Inflammatory macrophage (primary cell): ENCODE data around the gene GPR183.

ENCODE experiments used
- DNase-seq, 2 donors: peaks; one replicate each; pipeline ENCODE4 v3.0.0-alpha.2; 2020 to 2022

The GPR183 gene

GRCh38 chr13:99311137-99311536 is 3.9 kb upstream of the GPR183 start:
- peak in 1 of 2 donors; percentile 36 for DNase-seq

DNA sequence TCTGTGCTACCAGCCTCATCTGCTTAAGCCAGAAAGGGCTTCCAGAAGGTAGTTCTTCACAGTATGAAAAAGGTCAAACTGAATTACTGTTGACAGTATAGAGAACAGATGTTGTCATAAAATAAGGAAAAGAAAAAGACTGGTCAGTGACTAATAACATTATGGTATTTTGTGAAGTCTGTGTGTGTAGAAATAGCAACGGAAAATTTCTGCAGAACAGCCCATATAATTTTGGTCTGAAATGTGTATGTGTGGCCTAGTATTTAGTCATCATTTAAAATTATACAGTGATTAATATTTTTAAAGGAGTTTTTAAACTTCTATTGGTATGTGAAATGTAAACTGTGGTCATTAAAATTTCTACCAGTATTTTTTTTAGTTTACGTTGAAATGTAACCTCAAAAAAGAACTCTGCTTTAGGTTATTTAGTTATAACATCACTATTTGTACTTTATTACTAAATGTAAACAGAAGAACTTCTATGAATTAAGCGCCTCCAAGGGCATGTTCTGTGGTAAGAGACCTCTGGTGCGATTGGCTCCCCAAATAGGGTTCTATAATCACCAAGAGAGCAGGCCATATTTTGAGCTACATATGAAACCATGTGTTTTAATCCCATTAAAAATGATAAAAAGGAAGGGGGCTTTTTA is 3.3 kb upstream of the GPR183 start:
- DNase-seq: peak; percentile 72 to 92

DNA sequence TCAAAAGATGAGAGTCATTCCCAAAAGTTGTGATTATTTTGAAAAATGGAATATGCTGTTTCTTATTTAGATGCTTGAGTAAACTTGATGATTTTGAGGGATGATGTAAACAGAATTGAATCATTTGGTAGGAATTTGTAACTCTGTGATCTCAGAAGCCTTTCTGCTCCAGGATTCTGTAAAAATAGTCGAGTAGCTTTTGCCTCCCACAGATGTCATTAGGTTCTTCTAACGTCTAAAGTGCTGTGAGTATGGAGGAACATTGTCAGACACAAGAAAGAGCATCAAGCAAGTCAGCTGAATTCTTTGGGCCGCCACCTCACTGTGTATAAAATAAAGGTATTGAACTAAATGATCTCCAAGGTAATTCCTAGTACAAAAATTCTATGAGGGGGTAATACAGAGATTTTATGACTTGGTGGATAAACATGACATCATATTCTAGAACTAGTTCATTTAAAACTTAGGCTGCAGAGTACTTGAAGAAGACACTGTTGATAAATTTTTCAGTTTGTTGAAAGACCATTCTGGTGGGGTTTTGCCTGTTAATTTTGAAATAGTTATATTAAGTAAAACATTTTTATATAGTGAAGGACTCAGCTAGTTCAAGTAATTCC is 1.4 kb upstream of the GPR183 start:
- peak; percentile 31 to 55 for DNase-seq

DNA sequence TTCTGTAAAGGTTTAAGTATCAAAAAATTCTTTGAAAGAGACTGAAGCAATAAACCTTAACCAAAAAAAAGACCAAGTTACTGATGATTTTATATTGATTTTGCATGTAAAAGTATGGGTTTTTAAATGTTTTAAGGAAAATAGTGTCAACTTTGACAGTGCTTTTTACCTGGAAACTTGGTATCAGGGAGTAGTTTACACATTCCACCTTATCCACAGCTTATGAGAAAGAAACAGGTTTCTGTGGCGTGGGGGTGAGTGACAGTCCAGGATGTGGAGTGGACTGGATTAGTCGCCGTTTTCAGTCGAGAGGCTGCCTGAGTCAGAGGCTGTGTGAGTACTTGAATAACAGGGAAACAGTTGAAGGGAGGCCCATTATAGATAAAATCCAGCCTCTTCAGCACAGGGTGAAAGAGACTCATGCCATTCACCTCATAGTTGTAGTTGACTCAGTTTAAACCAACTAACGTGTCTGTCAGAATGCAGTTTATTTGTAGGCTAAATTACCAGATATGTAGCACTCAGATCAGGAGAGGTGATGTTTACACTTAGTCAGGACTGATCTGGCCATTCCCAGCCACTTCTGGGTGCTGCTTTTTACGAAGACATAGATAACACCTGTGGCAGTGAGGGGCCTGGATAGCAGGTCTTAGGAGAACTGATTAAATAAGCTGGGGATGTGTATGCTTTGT is 595 bp upstream of the GPR183 start:
- DNase-seq: peak; percentile 40 to 64

DNA sequence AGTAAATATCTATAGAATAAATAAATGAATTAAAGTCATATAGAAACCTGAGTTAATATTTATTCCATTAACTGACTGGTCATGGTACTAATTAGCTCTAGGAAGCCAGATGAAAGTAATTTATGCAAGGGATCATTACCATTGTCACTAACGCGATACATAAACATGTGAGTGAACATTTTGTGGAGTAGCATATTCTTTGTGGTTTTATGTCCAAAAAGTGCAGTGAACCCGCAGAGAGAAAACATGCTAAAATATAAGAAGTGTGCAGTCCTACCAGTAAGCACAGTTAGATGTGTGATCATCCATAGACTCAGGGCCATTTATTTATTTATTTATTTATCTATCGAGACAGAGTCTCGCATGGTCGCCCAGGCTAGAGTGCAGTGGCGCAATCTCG is 1.6 kb downstream of the GPR183 start:
- DNase-seq: no peak

DNA sequence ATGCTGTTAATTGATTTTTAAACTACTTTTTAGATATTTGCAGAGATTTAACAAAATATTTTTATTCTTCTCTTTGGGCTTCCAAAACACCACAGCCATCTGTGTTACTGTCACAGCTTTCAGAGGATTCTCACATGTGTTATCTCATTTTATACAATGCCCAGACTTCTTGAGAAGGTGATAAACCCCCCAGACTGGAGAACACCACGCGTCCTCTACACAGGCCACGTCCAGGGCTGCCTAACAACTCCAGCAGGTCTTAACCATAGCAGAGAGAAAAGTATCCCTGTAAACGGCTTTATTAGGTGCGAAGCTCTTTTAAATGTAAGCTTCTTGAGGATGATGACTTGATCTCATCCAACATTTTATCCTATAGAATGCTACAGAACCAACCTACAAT is 2.0 kb downstream of the GPR183 start:
- DNase-seq: no peak

GRCh38 chr13:99304541-99304940 is 2.7 kb downstream of the GPR183 start:
- no peak for DNase-seq

- peak; percentile 61 to 76 for DNase-seq
Measured at GRCh38 chr13:99303863-99304521, 3.2 kb downstream of the GPR183 start.

GRCh38 chr13:99302637-99303505 is 4.3 kb downstream of the GPR183 start:
- no peak for DNase-seq

GRCh38 chr13:99301913-99302636 is 5.1 kb downstream of the GPR183 start:
- DNase-seq: no peak

DNA sequence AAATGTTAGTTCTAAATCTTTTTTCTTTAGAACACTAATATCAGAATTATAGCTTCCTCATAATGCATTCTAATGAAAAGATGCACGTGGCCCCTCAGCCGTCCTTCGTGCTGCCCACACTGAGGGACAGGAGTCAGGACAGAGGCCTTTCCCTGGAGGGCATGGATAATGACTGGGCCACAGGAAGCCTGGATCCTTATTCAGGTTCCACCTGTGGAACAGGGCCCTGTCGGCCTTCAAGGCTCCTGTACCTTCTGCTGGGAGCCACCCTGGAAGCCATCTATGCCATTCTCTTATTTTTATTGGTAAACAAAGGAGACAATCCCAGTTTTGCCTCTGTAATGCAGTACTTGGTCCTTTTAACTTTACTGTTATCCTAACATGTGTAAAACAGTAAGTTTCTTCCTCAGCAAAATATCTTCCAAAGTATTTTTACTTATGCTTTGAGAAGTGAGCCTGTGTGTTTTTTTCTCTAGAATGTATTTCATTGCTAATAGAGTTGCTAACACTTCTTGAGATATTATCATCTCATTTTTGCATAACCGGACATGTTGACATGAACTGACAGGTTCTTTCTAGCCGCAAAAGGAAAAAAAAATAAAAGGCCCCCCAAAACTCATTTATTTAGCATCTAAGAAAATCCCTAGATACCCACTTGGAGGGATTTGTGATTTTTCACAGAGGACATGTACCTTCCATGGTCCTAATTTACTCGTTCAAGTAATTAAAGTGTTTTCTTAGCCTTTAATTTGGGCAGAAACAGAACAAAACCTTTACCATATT is 6.0 kb downstream of the GPR183 start:
- no peak for DNase-seq

GRCh38 chr13:99299920-99300341 is 7.3 kb downstream of the GPR183 start:
- no peak for DNase-seq

DNA sequence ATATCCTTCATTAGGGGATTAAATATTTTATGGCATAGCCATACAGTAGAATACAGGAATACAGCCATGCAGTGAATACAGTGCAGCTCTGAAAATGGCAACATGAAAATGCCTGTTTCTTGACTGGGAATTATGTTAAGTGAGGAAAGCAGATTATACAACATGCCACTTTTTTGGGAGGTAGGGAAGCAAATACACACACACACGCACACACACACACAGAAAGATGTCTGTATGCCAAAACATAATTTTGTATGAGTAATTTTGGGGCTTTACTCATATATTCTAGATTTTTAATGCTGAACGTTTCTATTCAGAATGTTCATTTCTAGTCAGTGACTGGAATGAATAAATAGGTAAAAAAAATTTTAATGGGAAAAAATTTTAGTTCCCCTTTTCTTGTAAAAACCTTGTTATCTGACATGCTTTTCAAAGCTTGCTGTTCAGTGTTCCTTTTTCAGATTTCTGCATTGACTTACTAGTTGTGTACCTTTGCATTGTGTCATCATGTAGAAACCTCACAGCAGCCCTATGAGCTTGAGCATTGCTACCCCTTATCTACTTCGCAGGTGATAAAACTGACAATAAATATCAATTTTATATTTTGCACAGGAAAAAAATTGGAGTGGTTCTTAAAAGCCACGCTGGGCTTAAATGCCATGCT is 7.8 kb downstream of the GPR183 start:
- no peak for DNase-seq

- DNase-seq: no peak
Measured at GRCh38 chr13:99298056-99298455, 9.1 kb downstream of the GPR183 start.

DNA sequence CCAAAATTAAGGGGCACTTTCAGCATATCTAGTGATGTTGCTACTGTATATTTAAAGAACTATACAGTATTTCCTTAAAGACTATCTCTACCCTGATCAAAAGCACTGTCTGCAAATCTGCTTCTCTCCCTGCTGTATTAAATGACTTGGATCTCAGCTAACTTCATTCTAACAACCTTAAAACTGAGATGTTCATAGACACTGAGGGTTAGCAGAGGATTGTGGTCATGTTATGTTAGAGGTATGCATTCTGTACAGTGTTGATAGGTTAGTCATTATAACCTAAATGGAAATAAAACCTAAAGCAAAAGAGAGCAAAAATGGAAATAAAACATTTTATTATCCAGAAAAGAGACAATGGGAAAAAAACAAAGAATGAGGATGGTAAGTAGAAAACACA is 9.9 kb downstream of the GPR183 start:
- DNase-seq: no peak

GRCh38 chr13:99296398-99296797 is 10.8 kb downstream of the GPR183 start:
- peak in 1 of 2 donors; percentile 52 for DNase-seq

- no peak for DNase-seq
Measured at GRCh38 chr13:99295488-99296252, 11.5 kb downstream of the GPR183 start.

DNA sequence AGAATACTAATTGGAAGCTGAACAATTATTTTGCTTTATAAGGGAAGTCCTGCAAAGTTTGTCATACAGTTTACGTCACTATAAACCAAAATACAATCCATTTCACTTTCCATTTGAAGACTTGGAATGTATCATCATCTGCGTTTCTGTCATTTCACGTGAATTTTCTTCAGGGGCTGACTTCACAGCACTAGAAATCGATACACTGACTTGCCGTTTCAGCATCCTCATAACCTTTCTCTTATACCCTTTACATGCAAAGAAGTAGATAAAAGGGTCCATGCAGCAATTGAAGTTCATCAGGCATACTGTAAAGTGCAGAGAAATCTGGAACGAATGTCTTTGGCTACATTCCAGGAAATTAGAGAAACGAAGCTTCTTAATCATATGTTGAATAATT is 12.2 kb downstream of the GPR183 start:
- no peak for DNase-seq

DNA sequence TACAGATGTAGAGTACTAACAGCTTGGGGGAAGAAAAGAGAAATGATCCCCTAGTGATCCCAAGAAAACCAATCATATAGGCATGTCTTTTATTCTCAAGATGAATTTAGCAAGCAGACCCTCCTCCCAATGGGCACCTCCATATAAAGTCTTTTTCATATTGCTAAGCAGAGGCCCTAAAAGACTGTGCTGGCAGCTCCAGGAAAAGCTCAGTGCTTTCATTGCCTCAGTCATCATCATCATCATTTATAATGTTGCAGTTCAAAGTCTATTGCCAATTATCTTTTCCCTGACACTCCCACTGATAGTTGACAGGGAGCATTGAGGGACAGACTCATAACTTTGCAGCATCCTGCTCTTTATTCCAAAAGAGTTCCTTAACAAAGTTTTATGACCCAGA is 13.0 kb downstream of the GPR183 start:
- no peak for DNase-seq

GRCh38 chr13:99293178-99293577 is 14.0 kb downstream of the GPR183 start:
- peak; percentile 72 to 81 for DNase-seq
